ENCODE results near the gene A1CF.
"Not testable (repeated sequence)": the region's sequence is repeated elsewhere in the genome, so short reads cannot be mapped to it uniquely, and the experiment has no call there.

A1CF gene, protein sequence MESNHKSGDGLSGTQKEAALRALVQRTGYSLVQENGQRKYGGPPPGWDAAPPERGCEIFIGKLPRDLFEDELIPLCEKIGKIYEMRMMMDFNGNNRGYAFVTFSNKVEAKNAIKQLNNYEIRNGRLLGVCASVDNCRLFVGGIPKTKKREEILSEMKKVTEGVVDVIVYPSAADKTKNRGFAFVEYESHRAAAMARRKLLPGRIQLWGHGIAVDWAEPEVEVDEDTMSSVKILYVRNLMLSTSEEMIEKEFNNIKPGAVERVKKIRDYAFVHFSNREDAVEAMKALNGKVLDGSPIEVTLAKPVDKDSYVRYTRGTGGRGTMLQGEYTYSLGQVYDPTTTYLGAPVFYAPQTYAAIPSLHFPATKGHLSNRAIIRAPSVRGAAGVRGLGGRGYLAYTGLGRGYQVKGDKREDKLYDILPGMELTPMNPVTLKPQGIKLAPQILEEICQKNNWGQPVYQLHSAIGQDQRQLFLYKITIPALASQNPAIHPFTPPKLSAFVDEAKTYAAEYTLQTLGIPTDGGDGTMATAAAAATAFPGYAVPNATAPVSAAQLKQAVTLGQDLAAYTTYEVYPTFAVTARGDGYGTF

DNA sequence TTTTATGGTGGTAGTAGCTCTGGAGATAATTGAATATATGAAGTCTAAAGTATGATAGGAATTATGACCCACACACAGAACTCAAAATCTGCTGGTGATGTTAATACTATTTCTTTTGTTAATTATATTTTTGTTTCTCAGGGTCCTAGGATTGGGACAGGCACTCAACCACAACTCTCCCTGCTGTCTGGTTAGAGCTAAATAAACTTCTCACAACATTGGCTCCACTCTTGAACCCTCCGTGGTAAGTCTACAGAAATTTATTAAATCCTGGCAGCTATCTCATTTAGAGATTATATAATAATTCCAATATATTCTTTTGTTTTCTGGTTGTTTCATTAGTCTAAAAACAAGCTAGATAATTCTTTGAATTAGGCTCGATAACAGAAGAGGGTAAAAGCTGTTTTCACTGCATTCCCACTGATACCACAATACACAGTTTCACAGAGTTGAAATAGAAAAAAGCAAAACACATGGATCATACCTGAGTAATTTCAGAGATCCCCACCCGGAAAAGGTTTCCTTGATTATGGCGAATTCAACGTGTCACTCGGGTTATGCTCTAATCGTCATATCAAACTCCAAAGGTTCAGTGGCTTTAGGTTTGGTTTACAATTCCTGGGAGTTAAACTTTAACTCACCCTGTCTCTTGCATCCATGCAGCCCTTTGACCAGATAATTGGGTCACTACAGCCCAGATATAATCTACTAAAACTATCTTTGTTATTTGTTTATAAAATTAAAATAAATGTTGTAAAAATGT lies at the start of gene A1CF:
TSS of gene A1CF (minus strand) at position 531 of the 763 bp plus-strand sequence. CDS start 25,687 bp downstream, outside the sequence.
- no peak for DNase-seq

DNA sequence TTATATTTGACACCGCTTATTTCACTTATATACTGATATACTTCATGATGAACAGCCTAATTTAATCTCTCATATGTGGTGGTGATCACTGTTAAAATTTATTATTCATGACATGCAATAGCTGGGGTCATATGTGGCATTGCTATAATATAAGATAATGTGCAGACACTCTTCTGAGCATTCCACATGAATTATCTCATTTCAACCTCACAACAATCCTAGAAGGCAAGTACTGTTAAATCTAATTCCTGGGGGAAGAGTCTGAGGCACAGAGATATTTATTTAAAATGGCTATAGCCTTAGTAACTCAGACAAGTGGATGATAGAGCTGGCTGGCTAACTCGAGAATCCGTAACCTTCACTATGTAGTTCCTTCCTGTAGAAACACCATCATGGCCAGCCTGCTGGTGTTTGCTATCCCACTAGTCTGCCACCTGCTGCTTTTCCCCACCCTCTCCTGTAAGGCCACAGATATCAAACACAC lies 46.6 kb upstream of the A1CF start:
- DNase-seq = no peak

DNA sequence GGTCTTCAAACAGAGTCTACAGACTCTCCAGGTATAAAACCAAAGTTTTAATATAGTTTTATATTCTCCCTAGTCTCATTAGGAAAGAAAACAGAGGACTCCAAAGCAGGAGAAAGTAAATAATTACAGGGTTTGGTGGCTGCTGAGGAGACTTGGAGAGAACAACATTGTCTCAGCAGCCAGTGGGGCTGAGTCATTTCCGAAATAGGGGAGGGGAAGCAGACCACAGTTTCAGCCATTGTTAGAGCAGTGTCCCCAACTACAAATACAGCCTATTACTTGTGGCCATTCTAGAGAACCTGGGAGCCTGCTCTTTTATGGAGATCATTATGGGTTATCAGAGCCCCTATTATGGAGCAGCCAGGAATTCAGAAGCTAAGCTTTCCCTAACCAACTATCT lies 44.2 kb upstream of the A1CF start:
- no peak for DNase-seq

DNA sequence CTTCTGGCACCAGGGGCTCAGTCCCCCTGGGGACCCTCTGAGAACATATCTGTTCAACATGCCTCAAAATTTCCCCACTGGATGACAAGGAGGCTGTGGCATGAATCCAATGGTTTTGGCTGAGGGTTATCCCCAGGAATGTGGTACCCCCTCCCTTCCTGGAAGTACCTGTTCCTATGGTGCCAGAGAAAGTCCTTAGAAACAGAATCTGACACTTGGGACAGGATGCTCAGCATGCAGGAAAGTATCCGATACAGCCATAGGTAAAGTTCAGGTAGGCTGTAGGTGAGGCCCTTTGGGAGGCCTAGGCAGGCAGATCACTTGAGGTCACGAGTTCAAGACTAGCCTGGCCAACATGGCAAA lies 42.7 kb upstream of the A1CF start:
- no peak for DNase-seq

DNA sequence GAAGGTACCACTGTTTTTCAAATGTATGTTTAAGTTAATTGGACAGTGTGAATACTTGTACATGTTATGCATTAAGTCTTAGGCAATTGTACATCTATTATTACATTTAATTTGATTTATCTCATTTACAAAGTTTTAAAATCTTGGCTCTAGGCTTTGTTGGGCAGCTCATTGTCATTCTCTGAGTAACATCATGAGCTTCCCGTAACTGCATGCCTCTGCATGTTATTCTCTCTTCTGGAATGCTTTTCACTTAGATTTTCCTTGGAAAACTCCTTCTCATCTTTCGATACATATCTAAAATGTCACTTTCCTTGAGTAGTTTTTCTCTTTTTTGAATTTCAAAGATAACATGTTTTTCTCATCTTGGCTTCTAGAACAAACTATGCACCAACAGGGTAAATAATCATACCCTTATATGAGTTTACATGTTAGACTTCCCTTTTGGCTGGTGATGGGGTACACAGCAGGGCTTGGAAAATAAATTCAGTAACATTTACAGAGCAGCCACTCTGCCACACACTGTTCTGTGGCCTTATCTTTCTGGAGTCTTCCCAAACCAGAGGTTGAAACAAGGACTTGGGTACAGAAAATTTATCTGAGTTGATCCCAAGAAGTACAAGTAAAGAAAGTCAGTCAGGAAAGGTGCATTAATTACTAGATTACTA lies 42.2 kb upstream of the A1CF start:
- DNase-seq = no peak

DNA sequence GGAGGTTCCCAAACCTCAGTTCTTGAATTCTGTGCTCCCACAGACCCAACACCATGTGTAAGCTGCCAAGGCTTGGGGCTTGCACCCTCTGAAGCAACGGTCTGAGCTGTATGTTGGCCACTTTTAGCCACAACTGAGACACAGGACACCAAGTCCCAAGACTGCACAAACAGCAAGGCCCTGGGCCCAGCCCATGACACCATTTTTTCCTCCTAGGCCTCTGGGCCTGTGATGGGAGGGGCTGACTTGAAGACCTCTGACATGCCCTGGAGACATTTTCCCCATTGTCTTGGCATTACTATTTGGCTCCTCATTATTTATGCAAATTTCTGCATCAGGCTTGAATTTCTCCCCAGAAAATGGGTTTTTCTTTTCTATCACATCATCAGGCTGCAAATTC lies 38.0 kb upstream of the A1CF start:
- DNase-seq = not testable (repeated sequence)

DNA sequence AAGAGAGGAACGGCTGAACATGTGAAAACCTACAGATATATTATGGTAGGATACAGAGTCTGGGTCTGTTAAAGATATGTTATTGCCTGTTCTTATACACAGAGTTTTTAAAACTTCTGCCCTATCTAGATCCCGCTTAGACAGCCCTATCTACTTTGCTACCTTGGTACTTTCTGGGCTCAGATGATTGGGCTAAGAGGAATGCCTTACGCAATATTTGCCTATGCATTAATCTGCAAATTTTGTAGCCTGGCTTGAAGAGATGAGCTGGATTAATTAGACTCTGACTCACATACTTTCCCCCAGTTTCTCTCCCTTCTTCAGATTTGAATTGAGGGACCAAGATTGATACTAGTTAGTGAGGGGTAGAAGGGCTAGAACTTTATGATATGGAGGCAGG lies 33.6 kb upstream of the A1CF start:
- no peak for DNase-seq

DNA sequence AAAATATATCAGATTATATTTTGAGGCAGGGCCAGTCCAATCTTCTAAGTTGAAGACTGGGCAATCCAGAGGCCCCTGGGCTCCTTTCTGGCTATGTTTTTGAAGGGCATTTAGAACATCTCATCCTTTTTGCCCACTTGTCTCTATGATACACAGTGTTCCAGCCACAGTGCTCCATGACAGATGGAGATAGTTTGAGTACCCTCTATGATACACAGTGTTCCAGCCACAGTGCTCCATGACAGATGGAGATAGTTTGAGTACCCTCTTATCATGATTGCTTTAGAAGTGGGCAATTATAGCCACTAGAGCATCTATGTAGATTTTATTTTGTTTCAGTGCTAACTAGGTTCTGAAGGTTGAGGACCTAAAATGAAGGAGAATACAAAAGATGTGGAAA lies 33.1 kb upstream of the A1CF start:
- no peak for DNase-seq

DNA sequence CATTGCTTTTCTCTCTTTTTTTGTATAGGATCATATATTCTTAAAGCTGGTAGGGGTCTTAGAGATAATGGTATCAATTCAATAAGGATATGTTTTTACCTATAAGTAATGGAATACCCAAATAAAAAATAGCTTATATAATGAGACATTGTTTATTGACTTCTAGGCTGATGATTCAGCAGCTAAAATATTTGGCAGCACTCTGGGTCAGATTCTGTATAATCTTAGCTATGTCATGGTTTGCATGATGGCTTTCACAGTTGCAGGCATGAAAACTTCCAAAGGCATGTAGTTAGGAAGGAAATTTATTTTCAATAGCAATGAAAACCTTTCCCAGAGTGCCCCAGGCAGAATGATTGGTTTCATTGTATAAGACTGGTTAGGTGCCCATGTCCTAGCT lies 32.1 kb upstream of the A1CF start:
- no peak for DNase-seq

DNA sequence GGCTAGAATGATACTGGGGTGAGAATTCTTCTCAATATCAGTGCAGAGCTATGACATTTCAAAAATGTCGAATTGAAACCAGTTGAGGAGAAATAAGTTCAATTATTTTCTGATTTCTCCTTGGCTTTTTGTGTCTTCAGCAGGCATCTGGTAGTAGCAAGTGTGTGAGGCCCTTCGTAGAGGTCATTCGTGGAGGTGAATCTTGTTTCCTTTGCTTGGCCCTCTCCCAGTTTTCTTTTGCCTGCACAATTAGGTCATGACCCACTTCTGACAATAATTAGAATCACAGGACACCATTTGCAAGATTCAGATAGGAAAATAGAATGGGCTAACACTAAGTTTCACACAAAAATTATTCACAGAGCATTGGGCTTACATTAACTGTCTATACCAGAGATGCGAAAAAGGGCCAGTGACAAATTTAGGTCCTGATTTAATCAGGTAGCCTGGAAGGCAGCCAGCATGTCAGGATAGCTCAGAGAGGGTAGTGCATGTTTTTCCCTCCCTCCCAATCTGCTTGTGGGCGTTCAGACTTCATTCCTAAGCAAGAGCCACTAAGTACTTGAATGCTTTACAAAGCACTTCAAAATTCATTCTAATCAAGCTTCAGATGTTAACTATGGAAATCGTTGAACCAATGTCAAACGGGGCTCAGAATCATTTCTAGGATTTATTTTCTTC lies 24.0 kb upstream of the A1CF start:
- DNase-seq = no peak

DNA sequence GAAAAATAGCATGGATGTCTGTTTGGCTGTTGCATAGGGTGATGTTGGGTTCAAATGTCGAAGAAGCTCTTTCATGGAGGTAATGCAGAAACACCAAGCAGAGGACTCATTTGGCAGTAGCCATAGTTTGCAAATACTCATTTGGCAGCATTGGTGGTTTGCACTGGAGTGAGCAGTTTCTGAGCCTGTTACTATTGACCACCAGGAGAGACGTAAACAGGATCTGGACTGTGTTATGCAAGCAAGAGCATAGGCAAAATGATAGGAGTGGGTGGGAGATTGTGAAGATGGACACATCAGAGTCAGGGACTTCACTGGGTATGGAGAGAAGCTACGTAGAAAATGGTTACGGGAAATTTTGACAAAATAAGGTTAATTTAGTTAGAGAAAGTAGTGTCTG lies 22.9 kb upstream of the A1CF start:
- DNase-seq = no peak

DNA sequence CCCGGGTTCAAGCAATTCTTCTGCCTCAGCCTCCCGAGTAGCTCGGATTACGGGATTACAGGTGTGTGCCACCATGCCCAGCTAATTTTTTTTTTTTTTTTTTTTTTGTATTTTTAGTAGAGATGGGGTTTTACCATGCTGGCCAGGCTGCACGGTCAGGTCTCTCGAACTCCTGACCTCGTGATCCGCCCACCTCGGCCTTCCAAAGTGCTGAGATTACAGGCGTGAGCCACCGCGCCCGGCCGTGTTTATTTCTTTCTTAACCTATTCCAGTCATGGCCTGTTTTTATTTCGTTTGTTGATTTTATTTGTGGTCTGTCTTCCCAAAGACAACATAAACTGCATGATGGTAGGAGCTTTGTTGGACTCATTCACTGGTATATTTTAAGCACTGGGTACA lies 20.4 kb upstream of the A1CF start:
- not testable (repeated sequence) for DNase-seq

DNA sequence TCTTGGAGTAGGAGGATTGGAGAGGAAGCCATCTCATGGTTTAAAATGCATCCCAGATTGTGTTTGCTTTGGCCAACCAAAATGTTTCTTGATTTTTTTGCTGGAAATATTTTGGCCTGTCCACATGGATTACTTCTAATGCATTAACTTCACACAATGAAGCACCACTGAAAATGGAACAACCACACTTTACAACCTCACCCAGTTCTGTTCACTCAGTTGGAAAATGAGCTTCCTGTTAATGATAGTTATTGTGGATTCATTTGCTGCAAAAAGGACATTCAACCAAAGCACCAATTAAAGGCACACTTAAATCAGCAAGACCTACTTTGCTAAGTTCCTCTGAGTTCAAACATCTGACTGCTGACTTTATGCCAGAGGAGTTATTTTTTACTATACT lies 11.3 kb upstream of the A1CF start:
- no peak for DNase-seq

DNA sequence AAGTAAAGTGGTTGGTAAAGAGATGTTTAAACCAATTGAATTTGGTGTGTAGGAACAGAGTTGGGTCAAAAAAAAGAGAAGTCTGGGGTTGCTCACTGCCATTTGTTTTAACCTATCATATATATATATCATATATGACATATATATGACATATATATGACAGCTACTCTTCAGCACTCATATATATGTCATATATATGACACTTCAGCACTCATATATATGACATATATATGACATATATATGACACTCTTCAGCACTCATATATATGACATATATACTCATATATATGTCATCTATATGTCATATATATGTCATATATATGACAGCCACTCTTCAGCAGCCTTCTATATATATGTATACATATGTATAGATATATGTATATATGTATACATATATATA lies 8.9 kb upstream of the A1CF start:
- DNase-seq = no peak

DNA sequence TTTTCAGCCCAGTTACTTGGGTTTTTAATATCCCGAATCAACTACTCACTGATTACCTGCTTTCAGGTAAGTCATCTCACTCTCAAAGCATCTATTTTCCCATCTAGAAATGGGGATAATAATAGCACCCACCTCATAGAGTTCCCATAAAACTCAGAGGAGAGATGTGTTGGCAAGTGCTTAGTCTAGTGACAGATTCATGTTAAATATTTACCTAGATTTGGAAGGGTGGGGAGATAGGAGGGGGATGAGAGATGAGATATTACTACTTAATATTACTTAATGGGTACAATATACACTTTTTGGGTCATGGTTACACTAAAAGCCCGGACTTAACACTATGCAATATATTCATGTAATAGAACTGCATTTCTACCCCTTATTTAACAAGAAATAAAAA lies 7.0 kb upstream of the A1CF start:
- DNase-seq = no peak

DNA sequence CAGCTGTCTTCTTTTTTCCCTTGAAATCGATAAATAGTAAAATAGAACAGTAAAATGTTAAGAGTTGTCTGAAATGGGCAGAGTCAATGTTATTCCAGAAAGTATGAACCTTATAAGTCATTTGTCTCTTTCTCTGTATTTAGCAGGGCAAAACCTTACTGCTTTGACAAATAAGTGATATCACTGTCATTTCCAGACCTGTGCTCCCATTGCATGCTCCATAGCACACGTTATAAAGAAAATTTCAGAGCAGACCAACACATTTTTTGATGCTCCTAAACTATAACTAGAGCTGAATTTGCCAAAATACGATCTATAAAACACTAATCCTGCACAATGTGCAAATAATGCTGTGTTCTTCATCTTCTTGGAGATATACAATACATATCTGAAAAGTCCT lies 1.1 kb downstream of the A1CF start:
- DNase-seq = no peak

DNA sequence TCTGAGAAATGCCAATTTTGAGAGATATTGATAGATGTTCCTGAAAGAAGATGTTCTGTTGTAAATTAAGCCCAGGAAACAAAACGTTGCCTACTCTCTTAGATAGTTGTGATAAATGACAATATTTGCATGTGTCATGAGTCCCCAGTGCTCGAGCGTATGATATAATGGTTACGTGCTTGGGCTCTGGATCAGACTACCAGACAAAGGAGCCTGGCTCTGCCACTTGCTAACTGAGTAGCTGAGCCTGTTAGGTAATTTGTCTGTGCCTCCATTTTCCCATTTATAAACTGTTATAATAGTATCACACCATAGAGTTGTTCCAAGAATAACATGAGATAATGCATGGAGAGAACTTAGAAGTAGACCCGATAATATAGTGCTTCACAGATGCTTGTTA lies 1.8 kb downstream of the A1CF start:
- no peak for DNase-seq

DNA sequence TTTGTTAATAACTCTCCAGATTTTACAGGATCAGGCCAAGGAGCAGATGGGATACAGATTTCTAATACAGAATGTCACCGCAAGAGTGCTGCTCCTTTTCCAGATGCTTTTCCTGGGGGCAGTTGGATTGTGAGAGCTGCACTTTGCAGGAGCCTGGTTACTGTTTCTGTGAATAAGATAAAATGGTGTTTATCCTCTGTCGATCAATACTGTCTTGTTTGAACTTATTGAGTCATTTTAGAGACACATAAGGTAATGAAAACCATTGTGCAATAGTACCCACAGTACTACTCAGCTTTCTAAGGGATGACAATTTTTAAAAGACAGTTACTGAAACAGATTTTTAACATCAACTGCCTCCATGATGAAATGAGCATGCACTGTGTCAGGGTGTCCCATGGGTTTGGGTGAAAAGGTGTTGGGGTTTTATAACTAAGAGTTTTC lies 2.9 kb downstream of the A1CF start:
- no peak for DNase-seq

DNA sequence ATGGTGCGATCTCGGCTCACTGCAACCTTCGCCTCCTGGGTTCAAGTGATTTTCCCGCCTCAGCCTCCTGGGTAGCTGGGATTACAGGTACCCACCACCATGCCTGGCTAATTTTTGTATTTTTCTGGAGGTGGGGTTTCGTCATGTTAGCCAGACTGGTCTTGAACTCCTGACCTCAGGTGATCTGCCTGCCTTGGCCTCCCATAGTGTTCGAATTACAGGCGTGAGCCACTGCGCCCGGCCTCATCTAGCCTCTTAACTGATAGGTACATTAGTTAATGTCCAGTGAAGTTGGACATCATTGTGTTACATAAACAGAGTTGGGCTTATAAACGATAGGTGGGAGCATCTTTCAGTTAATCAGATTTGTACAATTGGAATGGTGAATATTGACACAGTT lies 4.4 kb downstream of the A1CF start:
- DNase-seq = not testable (repeated sequence)

DNA sequence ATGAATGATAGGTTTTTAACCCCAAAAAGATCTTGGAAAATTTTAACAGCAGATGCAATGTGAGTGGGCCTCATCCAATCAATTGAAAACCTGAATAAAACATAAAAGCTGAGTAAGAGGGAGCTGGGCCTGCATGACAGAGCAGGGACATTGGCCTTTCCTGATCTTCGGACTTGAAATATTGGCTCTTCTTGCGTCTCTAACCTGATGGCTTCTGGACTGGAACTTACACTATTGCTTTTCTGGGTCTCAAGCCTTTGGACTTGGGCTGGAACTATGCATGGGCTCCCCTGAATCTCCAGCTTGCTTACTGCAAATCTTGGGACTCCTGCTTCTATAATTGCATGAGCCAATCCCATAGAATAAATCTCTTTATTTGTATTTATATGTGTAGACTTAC lies 9.0 kb downstream of the A1CF start:
- no peak for DNase-seq

DNA sequence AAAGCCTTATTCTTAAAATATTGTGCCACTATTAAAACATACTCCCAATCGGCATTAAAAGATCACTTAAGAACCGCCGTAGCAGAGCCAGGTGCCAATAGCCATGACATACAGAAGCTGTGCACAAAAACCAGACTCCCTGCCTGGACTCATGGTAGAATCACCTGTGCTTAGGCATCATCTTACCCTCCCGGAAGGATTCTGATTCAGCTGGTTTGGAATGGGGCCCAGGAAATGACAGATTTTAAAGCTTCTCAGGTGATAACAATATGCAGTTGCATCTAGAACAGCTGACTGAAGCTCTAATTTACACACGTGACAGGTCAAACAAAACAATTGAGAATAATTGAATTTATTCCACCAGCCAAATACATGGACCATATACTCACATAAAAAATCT lies 10.7 kb downstream of the A1CF start:
- DNase-seq = no peak

DNA sequence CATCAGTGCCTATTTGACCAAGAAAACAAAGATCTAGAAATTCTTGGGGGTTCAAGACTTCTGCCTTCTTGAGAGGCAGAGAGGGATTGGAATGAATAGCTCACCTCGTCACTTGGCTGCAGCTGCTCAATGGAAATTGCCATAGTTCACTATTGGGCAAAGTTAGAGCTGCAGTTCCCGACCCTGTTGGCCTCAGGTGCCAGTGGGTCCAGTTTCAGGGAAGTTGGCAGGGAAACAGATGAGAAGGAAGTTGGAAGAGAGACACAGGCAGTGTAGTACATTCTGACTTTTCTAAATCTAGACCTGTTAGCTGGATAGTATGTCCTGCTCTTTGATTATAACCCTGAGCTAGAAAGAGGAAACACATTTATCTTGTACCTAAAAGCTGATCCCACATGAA lies 19.1 kb downstream of the A1CF start:
- no peak for DNase-seq

DNA sequence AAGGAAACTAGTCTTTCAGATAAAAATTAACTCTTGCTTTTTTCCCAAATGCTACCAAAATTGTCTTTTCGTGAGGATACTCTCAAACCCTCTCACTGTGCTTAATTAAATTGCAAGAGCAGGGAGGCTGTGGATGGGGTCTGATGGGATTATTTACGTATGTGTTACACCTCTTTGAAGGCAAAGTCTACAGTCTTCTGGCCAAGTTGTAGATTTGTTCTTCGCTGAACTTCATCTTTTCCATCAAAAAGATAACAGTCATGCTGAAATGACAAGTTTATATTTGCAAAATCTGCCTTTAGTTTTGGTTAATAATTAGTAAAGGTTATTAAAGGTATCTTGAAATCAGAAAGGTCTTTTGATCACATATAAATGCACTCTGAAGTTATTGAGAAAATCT lies 22.7 kb downstream of the A1CF start:
- no peak for DNase-seq

All from NCI-H1694 treated with DMSO at 0.1 percent for 48 hours (cell line).